NCI-H128 (cell line): ENCODE data around the gene LRRFIP2.
"Not testable (repeated sequence)": the region's sequence is repeated elsewhere in the genome, so short reads cannot be mapped to it uniquely, and the experiment has no call there.

Experiments used
- DNase-seq: peaks from one replicate; lab custom pipeline; 2025; ENCODE audit not compliant: unreplicated experiment; lab: John Stamatoyannopoulos, UW

The LRRFIP2 gene

DNA sequence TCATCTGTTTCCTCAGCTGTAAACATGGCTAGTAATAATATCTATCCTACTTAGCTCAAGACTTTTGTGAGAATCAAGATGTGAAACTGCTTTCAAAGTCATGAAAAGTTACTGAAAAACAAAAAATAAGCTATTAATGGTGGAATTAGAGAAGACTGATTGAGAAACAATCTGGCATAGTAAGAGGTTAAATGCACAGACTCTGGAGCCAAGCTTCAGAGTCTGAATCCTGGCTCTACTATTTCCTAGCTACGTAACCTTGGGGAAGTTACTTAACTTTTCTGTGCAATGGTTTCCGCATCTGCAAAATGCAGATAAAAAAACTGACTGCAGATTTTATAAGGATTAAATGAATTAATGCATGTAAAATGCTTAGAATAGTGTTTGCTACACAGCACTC is 28.8 kb downstream of the LRRFIP2 start:
- no peak for DNase-seq

DNA sequence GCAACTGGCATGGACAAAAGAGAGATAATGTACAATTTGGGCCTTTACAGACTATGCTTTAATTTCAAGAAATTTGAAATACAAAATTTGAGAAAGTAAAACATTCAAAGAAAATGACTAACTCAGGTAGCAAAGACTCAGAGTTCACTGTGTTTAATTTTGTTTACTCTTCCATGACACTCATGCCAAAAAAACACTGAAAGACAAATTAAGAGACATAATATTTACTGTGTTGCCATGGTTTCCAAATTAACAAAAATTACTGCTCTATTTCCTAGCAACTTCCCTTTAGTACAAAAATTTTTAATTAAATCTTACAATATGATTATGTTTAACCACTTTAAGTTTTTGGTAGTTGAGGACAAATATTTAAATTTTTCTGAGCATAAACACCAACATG is 29.6 kb downstream of the LRRFIP2 start:
- DNase-seq = no peak

DNA sequence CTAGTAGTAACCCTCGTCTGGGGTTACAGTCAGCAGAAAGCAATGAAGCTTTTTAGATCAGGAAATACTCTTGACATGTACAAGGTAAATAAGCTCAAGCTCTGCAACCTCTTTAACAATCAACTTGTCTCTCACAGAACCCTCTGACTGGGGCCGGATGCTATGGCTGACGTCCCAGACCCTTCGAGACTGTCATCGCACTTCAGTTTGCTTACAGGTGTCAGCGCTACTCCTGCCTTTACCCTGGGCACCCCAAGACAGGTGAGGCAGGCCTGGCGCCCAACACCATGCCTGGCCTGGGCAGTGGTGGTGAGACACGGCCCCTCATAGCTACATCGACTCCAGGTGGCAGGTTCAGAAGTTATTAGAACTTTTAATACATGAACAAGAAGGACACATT is 30.6 kb downstream of the LRRFIP2 start:
- DNase-seq = no peak

DNA sequence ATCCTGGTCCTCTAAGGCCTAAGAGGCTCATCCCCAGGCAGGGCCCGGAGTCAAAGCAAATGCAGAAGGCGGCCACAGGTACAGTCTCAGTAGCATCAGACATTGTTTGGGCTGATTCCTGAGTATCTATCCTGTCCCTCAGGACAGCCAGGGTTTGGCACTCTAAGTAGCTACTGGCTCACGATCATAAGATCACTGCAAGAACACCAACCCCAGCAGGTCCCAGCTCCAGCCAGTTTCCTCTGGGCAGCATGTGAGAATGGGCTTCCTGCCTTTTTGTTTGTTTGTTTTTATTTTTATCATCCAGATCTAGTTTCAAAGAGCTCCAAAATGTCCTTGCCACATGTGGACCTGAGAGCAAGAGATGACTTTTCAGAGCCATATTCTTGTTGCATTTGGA is 32.7 kb downstream of the LRRFIP2 start:
- DNase-seq = no peak

DNA sequence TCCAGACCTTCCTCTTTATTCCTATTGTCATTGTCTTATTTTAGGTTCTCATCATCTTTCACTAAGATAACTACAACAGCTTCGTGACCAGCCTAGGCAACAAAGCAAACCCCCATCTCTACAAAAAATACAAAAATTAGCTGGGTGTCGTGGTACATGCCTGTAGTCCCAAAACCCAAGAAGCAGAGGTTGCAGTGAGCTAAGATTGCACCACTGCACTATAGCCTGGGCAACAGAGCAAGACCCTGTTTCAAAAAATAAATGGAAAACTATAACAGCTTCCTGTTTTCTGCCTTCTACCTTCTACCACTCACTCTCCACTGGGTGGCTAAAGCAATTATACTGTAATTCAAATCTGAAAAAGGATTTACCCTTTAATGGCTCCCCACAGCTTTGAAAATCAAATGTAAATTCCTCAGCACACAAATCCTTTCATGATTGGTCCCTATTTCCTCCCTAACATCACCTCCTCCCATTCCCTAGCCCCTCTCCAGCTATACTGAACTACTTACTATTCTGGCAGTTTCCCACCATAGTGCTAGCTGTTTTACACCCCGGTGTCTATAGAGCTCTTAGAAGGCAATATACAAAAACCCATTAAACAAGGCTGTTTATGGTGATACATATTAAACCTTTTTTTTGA is 33.4 kb downstream of the LRRFIP2 start:
- no peak for DNase-seq

DNA sequence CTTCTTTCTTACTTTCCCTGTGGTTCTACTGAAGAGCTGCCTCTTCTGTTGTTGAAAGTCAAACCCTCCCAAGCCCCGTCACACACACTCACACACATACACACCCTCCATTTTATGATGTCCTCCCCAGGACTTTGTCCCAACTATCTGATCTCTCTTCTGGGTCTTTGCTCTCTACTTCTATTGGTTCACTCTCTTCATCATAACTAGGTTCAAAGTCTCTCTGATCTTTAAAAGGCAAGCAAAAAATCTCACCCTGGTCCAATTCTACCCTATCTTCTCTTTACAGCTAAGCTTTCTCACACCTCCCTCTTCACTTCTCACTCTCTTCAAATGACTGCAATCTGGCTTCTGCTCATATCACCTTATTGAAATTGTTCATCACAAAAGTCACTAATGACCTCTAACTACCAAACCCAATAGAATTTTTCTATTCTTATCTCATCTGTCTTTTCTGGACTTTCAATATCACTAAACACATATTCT is 34.8 kb downstream of the LRRFIP2 start:
- no peak for DNase-seq

DNA sequence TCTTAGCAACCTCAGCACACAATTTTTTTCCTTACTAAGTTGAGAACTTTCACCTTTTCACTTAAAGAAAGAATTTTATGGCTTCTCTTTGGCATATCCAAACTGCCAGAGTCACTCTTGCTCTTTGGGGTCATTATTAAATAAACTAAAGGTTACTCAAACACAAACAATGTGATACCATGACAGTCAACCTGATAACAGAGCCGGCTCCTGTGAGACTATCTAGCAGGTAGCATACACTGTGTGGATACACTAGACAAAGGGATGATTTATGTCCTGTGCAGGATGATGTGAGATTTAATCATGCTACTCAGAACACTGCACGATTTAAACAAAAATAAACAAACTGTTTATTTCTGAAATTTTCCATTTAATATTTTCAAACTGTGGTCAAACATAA is 35.6 kb downstream of the LRRFIP2 start:
- DNase-seq = no peak

DNA sequence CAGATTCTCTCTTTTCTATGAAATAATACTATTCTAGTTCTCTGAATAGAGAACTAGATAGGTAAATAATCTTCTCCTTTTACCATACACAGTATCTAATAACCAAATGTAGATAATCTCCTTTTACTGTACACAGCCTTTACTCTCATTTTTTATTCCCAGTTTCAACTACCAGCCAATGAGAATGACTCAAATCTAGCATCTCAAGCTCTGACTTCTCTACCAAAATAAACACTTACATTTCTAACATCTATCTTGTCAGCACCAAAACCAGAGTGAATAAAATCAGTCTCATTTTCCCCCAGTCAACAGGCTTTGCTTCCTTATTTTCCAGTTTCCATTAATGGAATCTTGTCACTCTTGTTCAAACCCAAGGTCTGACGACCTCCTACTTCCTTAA is 36.9 kb downstream of the LRRFIP2 start:
- no peak for DNase-seq

DNA sequence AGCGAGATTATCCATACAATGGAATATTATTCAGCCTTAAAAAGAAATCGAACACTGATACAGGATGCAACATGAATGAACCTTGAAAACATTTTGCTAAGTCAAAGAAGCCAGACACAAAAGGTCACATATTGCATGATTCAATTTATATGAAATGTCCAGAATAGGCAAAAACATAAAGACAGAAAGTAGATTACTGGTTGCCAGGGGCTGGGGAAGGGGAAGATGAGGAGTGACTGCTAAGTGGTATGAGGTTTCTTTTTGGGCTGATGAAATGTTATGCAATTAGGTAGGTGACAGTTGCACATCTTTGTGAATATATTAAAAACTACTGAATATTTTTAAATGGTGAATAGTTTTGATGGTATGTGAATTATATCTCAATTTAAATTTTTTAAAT is 38.3 kb downstream of the LRRFIP2 start:
- no peak for DNase-seq

DNA sequence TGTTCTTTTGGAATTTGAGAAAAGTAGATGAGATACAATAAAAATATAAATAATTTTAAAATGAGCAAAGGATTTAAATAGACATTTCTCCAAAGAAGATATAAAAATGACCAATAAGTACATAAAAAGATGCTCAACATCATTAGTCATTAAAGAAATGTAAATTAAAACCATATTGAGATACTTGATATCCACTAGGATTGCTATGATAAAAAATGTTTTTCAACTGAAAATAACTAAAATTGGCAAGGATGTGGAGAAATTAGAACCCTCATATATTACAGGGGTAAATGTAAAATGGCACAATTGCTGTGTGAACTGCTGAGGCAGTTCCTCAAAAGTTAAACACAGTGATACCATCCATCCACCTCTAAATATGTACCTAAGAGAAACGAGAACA is 38.8 kb downstream of the LRRFIP2 start:
- no peak for DNase-seq

DNA sequence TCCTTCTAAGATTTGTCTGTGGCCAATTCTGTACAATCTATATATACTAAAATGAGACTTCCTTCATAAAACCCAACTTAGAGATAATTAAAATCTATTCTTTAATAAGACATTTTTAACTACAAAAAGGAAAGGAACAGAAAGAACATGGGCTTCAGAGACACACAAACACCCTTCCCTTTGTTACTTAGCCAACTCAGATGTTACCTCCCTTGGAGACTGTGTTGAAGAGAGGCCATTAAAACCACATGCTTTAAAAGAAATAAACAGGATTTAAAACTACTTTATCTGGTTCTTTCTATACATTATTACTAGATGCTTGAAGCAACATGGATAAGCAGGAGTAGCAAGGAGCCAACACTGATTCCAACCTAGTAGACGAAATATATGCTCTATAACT is 42.0 kb downstream of the LRRFIP2 start:
- no peak for DNase-seq

DNA sequence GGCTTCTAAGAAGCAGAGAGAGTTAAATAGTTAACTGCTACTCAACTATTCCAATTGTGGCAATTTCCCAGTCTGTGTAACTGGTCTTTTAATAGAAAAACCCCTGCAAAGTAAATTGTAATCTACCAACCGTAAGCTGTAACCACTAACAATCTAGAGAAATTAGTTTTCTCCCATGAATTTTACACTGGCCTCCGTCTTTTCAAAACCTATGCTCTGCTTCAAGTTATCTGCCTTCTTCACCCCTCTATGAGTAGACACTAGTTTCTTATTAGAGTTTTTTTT is 42.6 kb downstream of the LRRFIP2 start:
- DNase-seq = no peak

DNA sequence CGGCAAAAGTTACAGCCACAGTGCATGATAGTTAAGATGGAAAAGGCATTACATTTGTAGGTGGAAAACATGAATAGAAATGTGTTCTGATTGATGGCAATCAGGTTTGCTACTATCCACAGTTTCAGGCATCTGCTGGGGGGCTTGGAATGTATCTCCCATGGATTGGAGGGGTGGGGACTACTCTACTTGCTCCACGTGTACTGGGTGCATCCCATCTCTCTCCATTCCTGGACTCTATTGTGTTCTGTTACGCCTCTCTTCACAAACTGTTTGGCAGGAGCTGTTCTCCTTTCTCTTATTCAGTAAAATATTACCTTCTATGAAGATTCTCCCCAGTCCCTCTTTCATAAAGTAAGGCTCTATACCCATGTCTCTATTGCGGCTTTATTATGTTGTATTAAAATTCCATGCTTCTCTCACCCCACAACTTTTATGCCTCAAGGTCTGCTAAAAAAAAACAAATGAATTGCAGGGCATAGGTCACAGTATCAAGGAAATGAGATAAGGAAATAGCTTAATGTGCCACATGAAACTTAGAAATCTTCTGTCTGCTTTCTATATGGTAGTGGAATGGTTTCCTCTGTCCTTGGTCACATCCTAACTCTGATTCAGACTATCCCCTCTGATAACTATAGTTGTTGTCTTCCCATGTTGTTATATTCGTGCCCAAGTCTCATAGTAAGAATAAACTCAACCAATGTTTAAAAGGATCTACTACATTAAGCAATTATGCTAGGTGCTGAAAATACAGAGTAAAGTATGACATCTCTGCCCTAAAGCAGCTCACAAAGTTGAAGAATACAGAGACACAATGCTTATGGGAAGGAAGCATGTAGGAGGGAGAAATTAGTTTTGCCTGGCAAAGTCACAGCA is 43.2 kb downstream of the LRRFIP2 start:
- no peak for DNase-seq

DNA sequence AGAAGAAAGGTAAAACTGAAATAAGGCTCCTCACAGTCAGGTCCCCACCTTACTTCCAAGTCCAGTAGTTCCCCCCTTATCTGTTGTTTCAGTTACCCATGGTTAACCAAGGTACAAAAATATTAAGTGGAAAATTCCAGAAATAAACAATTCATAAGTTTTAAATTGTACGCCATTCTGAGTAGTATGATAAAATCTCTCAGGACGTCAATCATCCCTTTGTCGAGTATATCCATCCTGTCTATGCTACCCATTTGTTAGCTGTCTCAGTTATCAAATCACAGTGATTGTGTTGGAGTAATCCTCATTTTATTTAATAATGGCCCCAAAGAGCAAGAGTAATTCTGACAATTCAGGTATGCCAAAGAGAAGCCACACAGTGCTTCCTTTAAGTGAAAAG is 43.9 kb downstream of the LRRFIP2 start:
- DNase-seq = no peak

DNA sequence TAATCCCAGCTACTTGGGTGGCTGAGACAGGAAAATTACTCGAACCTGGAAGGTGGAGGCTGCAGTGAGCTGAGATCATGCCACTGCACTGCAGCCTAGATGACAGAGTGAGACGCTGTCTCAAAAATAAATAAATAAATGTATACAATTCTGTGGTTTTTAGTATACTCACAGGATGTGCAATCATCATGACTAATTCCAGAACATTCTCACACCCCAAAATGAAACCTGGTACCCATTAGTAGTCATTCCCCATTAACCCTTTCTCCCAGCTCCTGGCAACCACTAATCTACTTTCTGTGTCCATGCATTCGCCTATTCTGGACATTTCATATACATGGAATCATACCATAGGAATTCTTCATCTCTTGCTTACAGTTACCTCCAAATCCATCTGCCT is 44.5 kb downstream of the LRRFIP2 start:
- DNase-seq = no peak

DNA sequence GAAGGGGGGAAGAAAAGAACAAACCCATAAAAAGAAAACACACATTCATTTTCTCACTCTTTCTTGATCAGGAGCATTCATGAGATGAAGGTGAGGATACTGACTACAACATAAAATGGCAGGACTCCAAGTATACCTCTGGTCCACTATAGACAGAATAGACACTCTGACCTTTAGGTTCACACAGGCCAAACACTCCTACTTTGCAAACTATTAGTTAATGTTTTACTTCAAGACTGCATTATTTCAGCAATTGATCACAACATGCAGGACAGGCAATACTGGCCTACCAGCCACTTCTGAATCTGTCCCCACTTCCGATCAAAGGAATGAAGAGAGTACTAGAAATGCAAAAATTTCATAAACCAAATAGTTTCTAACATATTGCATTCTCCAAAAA is 47.0 kb downstream of the LRRFIP2 start:
- no peak for DNase-seq

DNA sequence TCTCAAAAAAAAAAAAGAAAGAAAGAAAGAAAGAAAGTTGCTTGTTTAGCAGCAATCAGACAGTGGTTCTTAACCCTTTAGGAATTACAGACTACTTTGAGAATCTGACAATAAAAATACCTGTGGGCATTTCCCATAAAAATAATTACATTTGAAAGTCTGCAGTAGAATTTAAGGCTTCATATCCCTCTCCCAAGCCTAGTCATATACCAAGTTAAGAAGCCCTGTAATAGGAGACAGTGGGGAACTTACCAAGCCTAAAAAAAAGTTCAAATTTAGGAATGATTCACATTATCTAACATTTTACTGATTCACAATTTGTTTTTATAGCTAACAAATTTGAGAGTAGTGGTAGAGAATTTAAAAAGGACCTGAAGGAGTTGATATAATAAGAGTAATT is 47.5 kb downstream of the LRRFIP2 start:
- no peak for DNase-seq

DNA sequence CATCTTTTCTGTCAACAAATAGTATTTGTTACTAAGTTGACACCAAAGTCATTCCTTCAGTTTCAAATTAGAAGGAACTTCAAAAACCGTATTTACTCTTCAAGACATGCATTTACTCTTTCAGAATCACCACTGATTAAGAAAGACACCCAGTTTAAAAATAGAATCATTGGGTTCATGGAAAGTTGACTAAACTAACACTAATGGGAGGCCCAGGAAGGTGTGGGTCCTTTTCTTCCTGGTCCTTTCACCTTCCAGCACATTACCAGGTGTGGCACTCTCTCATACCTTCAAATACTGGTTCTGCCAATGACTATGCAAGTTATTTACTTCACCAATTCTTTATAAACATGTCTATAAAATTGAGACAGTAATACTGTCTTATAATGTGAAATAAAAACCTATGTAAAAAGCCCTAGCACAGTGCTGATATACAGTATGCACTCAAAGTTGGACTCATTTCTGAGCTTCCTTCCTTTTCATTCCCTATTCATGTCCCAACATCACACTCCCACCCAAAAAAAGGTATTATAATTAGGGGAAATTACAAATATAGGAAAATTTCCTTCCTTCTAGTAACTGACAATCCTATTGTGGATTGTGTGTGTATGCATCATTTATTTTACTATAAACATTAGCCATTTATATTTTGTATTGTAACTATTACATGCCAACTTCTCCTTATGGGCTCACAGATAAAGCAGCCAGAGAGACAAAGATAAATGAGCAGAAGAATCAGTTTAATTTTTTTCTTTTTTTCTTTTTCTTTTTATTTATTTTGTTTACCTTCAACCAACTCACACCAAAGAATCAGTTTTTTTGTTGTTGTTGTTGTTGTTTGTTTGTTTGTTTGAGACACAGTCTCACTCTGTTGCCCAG is 48.9 kb downstream of the LRRFIP2 start:
- no peak for DNase-seq

DNA sequence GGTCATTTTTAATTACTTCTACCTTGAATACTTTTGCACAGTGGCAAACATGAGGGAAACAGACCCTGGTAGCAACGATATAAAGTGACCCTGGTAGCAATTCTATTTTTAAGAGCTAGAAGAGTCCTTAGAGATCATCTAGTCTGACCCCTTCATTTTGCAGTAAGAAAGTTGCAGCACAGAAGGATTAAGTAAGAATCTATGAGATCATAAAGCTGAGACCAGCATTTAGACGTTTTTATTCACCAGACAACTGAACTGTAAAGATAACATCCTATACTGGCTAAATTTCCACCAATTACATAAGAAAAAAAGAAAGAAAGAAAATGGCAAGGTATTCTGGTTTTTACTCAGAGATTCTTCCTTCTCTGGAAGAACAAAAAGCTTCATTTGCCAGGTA is 49.9 kb downstream of the LRRFIP2 start:
- no peak for DNase-seq

DNA sequence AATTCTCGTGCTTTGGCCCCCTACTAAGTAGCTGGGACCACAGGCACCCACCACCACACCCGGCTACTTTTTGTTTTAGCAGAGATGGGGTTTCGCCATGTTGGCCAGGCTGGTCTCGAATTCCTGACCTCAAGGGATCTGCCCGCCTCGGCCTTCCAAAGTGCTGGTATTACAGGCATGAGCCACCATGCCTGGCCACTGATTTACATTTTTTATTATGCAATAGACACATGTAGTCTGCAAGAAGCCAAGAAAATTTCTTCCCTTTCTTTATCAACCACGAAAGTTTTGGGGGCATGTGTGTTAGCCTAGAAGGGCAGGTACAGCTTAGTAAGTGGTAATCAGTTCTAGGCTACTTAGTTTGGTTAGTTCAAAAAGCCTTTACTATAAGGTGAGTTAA is 51.1 kb downstream of the LRRFIP2 start:
- DNase-seq = no peak

DNA sequence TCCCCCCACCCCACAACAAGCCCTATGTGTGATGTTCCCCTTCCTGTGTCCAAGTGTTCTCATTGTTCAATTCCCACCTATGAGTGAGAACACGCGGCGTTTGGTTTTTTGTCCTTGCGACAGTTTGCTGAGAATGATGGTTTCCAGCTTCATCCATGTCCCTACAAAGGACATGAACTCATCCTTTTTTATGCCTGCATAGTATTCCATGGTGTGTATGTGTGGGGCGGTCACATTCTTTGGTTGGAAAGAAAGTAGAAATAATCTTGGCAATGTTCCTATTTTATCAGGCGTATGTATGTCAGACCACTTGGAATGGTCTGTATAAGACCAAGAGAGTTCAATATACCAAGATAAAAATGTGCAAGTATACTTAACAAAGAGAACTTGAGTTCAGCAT is 52.3 kb downstream of the LRRFIP2 start:
- DNase-seq = not testable (repeated sequence)

DNA sequence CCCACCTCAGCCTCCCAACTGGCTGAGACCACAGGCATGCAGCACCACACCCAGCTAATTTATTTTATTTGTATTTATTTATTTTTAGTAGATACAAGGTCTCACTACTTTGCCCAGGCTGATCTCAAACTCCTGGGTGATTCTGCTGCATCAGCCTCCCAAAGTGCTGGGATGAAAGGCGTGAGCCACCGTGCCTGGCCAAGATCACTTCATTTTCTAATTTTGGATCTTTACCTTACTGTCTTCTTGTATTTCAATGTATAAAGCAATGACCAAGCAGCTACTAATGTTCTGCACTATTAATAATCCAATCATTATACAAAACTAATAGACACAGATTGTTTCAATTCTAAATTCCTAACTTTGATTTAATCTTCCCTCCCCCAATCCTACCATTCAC is 56.2 kb downstream of the LRRFIP2 start:
- no peak for DNase-seq
